Activated CD4-positive, alpha-beta T cell treated with anti-CD3 and anti-CD28 coated beads for 36 hours (primary cell): ENCODE data around the gene UNC45A. TPM values are rescaled to one million over a fixed set of nuclear protein-coding genes. Genes with fewer than 3 reads are reported as not detected.
A peak's percentile ranks its signal among the peaks of the same experiment; 100 is the strongest.

Experiments used
- ATAC-seq: fragments of 200-7000 bp; cut with Tn5 transposase; one replicate; pipeline ENCODE4 v1.10.0; 2021; ENCODE audit warnings: mild to moderate bottlenecking, moderate library complexity
- CTCF ChIA-PET: fragments of 350-600 bp; sonication (Branson Sonifier 250); formaldehyde crosslinking; loops from one replicate; lab custom pipeline; 2021; ENCODE audit warnings: antibody characterized with exemption; lab: Charles Lee
- POLR2A ChIA-PET: fragments of 350-600 bp; sonication (Branson Sonifier 250); formaldehyde crosslinking; loops from one replicate; lab custom pipeline; 2021; ENCODE audit warnings: antibody characterized with exemption, inconsistent platforms; lab: Charles Lee
- DNase-seq: peaks from one replicate; pipeline ENCODE4 v3.0.0-alpha.2; 2020
- H3K27ac Mint-ChIP-seq: one replicate; pipeline ENCODE4 v1.8.0; 2021; ENCODE audit warnings: mixed read lengths
- H3K27me3 Mint-ChIP-seq: one replicate; pipeline ENCODE4 v1.8.0; 2021; ENCODE audit warnings: mixed read lengths
- H3K36me3 Mint-ChIP-seq: one replicate; pipeline ENCODE4 v1.8.0; 2021; ENCODE audit warnings: low read depth, mixed read lengths
- H3K4me1 Mint-ChIP-seq: one replicate; pipeline ENCODE4 v1.8.0; 2021; ENCODE audit warnings: mixed read lengths
- H3K4me3 Mint-ChIP-seq: one replicate; pipeline ENCODE4 v1.8.0; 2021; ENCODE audit warnings: mild to moderate bottlenecking, moderate library complexity, mixed read lengths
- H3K9me3 Mint-ChIP-seq: one replicate; pipeline ENCODE4 v1.8.0; 2021; ENCODE audit warnings: low read depth, mixed read lengths
- intact Hi-C, 2 experiments: fragments of 100-400 bp; cut with DNase I in 1 of 2; cut with micrococcal nuclease in 1 of 2; formaldehyde crosslinking; loops; one replicate each; pipeline versions ENCODE4 v1.14.2 to v1.15.1; 2022 to 2024; cut with DNase I, micrococcal nuclease
- total RNA-seq, 2 experiments: library from RNA; stranded (reverse); gene quantifications; one replicate each; pipeline ENCODE4 v1.2.3, GENCODE V29; 2021

The UNC45A gene, protein sequence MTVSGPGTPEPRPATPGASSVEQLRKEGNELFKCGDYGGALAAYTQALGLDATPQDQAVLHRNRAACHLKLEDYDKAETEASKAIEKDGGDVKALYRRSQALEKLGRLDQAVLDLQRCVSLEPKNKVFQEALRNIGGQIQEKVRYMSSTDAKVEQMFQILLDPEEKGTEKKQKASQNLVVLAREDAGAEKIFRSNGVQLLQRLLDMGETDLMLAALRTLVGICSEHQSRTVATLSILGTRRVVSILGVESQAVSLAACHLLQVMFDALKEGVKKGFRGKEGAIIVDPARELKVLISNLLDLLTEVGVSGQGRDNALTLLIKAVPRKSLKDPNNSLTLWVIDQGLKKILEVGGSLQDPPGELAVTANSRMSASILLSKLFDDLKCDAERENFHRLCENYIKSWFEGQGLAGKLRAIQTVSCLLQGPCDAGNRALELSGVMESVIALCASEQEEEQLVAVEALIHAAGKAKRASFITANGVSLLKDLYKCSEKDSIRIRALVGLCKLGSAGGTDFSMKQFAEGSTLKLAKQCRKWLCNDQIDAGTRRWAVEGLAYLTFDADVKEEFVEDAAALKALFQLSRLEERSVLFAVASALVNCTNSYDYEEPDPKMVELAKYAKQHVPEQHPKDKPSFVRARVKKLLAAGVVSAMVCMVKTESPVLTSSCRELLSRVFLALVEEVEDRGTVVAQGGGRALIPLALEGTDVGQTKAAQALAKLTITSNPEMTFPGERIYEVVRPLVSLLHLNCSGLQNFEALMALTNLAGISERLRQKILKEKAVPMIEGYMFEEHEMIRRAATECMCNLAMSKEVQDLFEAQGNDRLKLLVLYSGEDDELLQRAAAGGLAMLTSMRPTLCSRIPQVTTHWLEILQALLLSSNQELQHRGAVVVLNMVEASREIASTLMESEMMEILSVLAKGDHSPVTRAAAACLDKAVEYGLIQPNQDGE
- 10 to 100 TPM; 51.4 to 65.6 TPM for total RNA-seq

DNA sequence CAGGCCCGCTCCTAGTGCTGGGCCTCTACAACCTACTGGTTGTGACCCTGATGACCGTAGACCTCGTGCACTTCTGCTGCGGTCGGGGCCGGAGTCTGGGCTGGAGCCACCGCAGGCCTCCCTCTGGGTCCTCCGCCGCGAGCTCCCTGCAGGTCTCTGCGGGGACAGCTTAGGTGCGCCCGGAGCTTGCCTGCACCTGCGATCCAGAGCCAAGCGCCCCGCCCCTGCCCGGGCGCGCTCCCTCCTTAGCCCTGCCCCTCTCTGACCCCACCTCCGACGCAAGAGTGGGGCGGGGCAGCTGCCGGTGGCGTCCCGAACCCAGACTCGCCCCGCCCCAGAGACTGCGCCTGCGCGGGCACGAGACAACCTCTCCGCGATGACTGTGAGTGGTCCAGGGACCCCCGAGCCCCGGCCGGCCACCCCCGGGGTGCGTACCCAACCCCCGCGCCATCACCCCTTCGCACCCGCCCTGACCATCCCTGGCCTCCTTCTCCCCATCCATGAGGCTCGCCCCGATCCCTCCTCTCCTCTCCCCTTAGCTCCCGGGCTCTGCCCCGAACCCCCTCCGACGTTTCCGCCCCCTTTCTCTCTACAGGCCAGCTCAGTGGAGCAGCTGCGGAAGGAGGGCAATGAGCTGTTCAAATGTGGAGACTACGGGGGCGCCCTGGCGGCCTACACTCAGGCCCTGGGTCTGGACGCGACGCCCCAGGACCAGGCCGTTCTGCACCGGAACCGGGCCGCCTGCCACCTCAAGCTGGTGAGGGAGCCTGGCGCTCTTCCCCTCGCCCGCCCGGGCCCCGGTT, at the start of gene UNC45A:
Gene UNC45A, plus strand, starts transcription at position 337 of the 803 bp plus-strand sequence. Its CDS starts 40 bp downstream, at position 377.
- intact Hi-C loops: loop anchor here (1.0 to 10.0 kb wide), 15 partner anchors 20 to 1967 kb away; partner anchors contain the start of genes BLM (in 2 of the 2), PRC1 (in 2 of the 2), AP3S2 (in 1 of the 2) and CHD2 (in 1 of the 2)
- Mint-ChIP-seq H3K4me3 (peak within 1 kb of the TSS; percentile 63), H3K27ac (peak within 1 kb of the TSS; percentile 86), H3K36me3 (peaks cover 30% of the 10 kb centered on the region), H3K9me3 (no peaks in the 10 kb centered on the region), H3K4me1 (peaks cover 36% of the 10 kb centered on the region), H3K27me3 (no peaks in the 10 kb centered on the region)
- ATAC-seq (peak; percentile 77), DNase-seq (peak; percentile 98)
- ChIA-PET POLR2A (interaction anchor here (0.6 to 1.8 kb wide), 9 partner anchors 13 to 258 kb away, joined by 3 to 14 read pairs (median 6); partner anchors contain the start of genes BLM, MAN2A2 and RCCD1), CTCF (interaction anchor here (0.5 to 11.3 kb wide), 24 partner anchors 9 to 1192 kb away, joined by 3 to 164 read pairs (median 4); partner anchors contain the start of genes BLM, FES, MAN2A2 and RCCD1)

DNA sequence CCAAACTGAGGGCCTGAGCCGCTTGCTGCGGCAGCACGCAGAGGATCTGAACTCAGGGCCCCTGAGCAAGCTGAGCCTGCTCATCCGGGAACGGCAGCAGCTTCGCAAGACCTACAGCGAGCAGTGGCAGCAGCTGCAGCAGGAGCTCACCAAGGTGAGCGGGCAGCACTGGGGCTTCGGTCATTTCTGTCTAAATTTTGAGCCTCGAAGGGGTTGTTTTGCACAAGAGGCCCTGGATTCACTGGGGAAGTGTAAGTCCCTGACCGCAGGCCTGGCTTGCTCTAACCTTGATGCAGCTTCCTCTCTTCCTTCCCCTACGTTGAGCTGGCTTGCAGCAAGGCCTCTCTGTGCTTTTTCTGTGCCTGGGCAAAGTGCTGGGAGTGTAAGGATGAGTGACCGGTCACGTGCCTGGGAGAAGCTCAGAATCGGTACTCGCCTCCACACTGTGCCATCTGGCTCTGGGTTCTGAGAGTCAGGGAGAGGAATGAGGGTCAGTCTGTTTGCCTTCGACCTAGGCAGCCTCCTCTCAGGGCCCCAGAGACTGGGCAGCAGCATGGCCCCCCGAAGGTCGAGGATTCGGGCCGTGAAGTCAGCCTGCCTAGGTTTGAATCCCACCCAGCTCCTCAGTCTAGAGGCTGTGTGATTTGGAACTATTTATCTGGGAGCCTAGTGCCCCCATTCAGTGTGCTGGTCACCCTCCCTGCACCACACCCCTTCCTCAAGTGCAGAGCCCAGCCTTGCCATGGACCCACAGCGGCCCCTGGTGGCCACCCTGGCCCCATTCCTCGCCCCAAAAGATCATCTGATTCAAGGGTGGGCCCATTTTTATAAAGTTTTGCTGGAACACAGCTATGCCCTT, 49.4 kb upstream of the UNC45A start:
- ChIA-PET CTCF (interaction anchor here (0.6 to 3.3 kb wide), 65 partner anchors 9 to 566 kb away, joined by 3 to 31 read pairs (median 4); partner anchors contain the start of genes BLM, HDDC3 and UNC45A), POLR2A (interaction anchor here (0.7 to 1.1 kb wide), 4 partner anchors 9 to 169 kb away, joined by 3 to 5 read pairs (median 4); partner anchors contain the start of genes BLM and MAN2A2)
- H3K27ac Mint-ChIP-seq: peak overlapping the region; percentile 51
- H3K4me3 Mint-ChIP-seq: no peak overlapping the region
- peaks cover 12% of the 10 kb centered on the region for H3K4me1 Mint-ChIP-seq
- H3K36me3 Mint-ChIP-seq: peaks cover 14% of the 10 kb centered on the region
- H3K9me3 Mint-ChIP-seq: no peaks in the 10 kb centered on the region
- DNase-seq (peak; percentile 90), ATAC-seq (peak; percentile 43)
- peaks cover 3% of the 10 kb centered on the region for H3K27me3 Mint-ChIP-seq
- intact Hi-C loops: loop anchor here (1.0 to 10.0 kb wide), 8 partner anchors 67 to 565 kb away; partner anchors contain the start of gene BLM (in 1 of the 2)

DNA sequence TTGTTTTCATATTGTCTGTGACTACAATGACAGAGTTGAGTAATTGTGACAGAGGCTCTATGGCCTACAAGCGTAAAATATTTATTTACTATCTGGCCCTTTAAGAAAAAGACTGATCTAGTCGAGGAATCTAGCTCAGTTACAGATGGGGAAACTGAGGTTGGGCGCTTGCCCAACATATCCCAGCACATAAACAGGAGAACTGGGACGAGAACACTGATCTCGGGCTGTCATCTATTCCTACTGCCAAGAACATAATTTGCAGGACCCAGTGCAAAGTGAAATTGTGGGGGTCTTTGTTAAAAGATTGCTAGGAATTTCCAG, 48.8 kb upstream of the UNC45A start:
- POLR2A ChIA-PET: interaction anchor here (1.0 to 1.1 kb wide), 2 partner anchors 8 to 17 kb away, joined by 4 to 5 read pairs; no protein-coding TSS in a partner anchor
- ATAC-seq: no peak
- Mint-ChIP-seq H3K36me3 (peaks cover 12% of the 10 kb centered on the region), H3K27ac (peak overlapping the region; percentile 31), H3K4me1 (peaks cover 12% of the 10 kb centered on the region), H3K9me3 (no peaks in the 10 kb centered on the region), H3K4me3 (no peak overlapping the region), H3K27me3 (peaks cover 3% of the 10 kb centered on the region)
- CTCF ChIA-PET: interaction anchor here (0.6 to 3.3 kb wide), 51 partner anchors 9 to 567 kb away, joined by 3 to 31 read pairs (median 4); partner anchors contain the start of genes BLM, HDDC3 and UNC45A
- DNase-seq: no peak
- intact Hi-C loops: loop anchor here (1.0 to 10.0 kb wide), 7 partner anchors 68 to 565 kb away; partner anchors contain the start of gene BLM (in 1 of the 2)

DNA sequence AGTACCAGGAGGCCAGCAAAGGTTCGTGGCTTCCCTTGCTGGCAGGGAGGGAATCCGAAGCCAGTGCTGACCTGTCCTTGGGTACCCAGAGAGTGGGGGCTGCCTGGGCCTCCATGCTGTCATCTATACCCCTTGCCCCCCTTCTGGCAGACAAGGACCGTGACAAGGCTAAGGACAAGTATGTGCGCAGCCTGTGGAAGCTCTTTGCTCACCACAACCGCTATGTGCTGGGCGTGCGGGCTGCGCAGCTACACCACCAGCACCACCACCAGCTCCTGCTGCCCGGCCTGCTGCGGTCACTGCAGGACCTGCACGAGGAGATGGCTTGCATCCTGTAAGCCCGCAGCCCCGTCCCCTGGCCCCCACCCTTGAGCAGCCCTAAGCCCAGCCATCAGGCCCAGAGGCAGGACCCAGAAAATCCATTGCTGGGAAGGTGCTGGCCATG, 48.0 kb upstream of the UNC45A start:
- ATAC-seq (no peak), DNase-seq (no peak)
- ChIA-PET CTCF (interaction anchor here (0.9 to 3.3 kb wide), 19 partner anchors 8 to 568 kb away, joined by 3 to 31 read pairs (median 5); partner anchors contain the start of genes BLM, HDDC3 and UNC45A), POLR2A (no interaction called here)
- Mint-ChIP-seq H3K27ac (no peak overlapping the region), H3K27me3 (peaks cover 3% of the 10 kb centered on the region), H3K36me3 (peaks cover 11% of the 10 kb centered on the region), H3K9me3 (no peaks in the 10 kb centered on the region), H3K4me1 (peaks cover 12% of the 10 kb centered on the region), H3K4me3 (no peak overlapping the region)
- intact Hi-C loops: loop anchor here (2.0 to 10.0 kb wide), 3 partner anchors 192 to 566 kb away; no protein-coding TSS in a partner anchor

GRCh38 chr15:90889313-90889730, 45.8 kb upstream of the UNC45A start:
- DNase-seq (no peak), ATAC-seq (no peak)
- POLR2A ChIA-PET: no interaction called here
- peaks cover 5% of the 10 kb centered on the region for H3K36me3 Mint-ChIP-seq
- no peak overlapping the region for H3K27ac Mint-ChIP-seq
- CTCF ChIA-PET: interaction anchor here (0.8 to 1.7 kb wide), 4 partner anchors 13 to 588 kb away, joined by 3 to 6 read pairs (median 3); partner anchors contain the start of gene MAN2A2
- intact Hi-C loops: loop anchor here (5.0 to 10.0 kb wide), 2 partner anchors 195 to 227 kb away; no protein-coding TSS in a partner anchor
- H3K9me3 Mint-ChIP-seq: no peaks in the 10 kb centered on the region
- H3K4me1 Mint-ChIP-seq: peaks cover 12% of the 10 kb centered on the region
- H3K27me3 Mint-ChIP-seq: peaks cover 3% of the 10 kb centered on the region
- no peak overlapping the region for H3K4me3 Mint-ChIP-seq

DNA sequence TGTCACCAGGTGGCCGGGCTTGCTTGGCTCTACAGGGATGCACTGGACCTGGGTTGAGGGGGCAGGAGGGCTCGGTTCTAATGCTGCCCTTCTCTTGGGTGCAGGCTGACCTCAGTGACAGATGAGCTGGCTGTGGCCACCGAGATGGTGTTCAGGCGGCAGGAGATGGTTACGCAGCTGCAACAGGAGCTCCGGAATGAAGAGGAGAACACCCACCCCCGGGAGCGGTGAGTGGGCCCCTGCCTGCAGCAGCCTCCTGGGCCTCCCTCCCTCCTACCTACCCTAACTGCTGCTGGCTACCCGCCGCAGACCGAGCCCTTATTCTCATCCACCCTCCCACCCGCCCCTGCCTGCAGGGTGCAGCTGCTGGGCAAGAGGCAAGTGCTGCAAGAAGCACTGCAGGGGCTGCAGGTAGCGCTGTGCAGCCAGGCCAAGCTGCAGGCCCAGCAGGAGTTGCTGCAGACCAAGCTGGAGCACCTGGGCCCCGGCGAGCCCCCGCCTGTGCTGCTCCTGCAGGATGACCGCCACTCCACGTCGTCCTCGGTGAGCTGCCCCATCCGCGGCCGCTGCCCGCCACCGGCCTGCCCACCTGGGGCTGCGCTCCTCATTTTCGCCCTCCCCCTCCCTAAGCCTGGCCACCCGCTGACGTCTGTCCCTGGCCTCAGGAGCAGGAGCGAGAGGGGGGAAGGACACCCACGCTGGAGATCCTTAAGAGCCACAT, 45.2 kb upstream of the UNC45A start:
- no peak for ATAC-seq
- Mint-ChIP-seq H3K9me3 (no peaks in the 10 kb centered on the region), H3K27me3 (peaks cover 2% of the 10 kb centered on the region), H3K4me3 (no peak overlapping the region), H3K4me1 (peaks cover 11% of the 10 kb centered on the region), H3K36me3 (peaks cover 5% of the 10 kb centered on the region), H3K27ac (no peak overlapping the region)
- intact Hi-C loops: loop anchor here (5.0 to 10.0 kb wide), 2 partner anchors 195 to 228 kb away; no protein-coding TSS in a partner anchor
- ChIA-PET POLR2A (no interaction called here), CTCF (interaction anchor here (0.8 to 1.7 kb wide), 4 partner anchors 13 to 588 kb away, joined by 3 to 6 read pairs (median 3); partner anchors contain the start of gene MAN2A2)
- DNase-seq: no peak

DNA sequence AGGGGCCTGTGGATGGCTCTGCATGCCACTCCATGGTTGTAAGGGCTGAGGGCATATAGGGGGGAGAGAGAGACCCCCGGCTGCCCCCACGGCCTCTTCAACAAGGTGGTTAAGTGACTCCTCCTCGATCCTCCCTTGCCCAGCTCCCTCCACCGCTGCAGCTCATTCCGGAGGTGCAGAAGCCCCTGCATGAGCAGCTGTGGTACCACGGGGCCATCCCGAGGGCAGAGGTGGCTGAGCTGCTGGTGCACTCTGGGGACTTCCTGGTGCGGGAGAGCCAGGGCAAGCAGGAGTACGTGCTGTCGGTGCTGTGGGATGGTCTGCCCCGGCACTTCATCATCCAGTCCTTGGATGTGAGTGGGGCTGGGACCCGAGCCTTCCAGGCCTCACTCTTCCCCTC, 44.2 kb upstream of the UNC45A start:
- intact Hi-C loops: no loop called here
- no peaks in the 10 kb centered on the region for H3K27me3 Mint-ChIP-seq
- peaks cover 5% of the 10 kb centered on the region for H3K36me3 Mint-ChIP-seq
- no peak overlapping the region for H3K27ac Mint-ChIP-seq
- ATAC-seq (no peak), DNase-seq (no peak)
- H3K4me1 Mint-ChIP-seq: peaks cover 2% of the 10 kb centered on the region
- ChIA-PET CTCF (no interaction called here), POLR2A (no interaction called here)
- H3K9me3 Mint-ChIP-seq: no peaks in the 10 kb centered on the region
- no peak overlapping the region for H3K4me3 Mint-ChIP-seq

DNA sequence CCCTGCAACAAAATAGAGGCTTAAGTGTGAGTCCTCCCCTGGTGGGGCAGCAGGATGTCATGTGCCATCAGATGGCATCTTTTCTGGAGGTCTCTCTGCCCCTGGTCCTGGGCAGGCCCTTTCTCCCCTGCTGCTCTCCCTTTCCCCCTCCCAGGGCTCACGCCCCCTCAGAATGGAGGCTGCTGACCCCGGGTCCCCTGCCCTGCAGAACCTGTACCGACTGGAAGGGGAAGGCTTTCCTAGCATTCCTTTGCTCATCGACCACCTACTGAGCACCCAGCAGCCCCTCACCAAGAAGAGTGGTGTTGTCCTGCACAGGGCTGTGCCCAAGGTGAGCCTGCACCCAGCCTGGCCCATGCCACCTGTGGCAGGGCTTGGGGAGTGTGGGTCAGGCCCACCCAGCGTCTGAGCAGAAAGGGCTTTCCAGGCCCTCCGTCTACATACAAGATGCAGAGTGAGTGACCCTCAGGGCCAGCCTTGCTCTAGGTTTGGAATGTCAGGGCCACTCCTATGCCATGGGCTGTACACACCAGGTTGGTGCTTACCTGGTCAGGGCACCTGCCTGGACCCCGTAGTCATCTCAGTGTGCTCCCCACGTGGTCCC, 43.6 kb upstream of the UNC45A start:
- Mint-ChIP-seq H3K4me1 (no peaks in the 10 kb centered on the region), H3K36me3 (peaks cover 5% of the 10 kb centered on the region), H3K9me3 (no peaks in the 10 kb centered on the region), H3K4me3 (no peak overlapping the region), H3K27ac (no peak overlapping the region), H3K27me3 (no peaks in the 10 kb centered on the region)
- CTCF ChIA-PET: no interaction called here
- intact Hi-C loops: no loop called here
- DNase-seq (no peak), ATAC-seq (no peak)
- POLR2A ChIA-PET: no interaction called here
